ENCODE data around the gene MAPKAP1.
"Not testable (repeated sequence)": the region's sequence is repeated elsewhere in the genome, so short reads cannot be mapped to it uniquely, and the experiment has no call there.

MAPKAP1 gene

DNA sequence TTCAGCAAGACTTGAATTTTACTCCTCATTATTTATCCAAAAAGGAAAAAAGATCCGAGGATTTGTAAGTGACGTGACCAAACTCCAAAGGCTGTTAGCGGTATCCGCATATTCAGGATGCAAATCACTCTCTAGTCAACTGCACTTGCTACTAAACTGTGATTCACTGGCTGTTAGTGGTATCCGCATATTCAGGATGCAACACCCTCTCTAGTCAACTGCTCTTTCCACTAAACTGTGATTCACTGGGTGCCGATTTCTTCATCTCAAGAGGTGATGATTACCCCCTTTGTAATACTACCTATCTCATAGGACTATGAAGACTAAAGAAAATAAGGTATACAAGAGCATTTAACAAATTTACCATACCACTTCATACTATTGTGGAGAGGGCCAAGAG is 5.7 kb downstream of the MAPKAP1 start:
- H3K4me3 ChIP-seq (ENCODE audit: low read depth, low read length), result peak overlapping the region; percentile 69
- TF ChIP-seq CTCF (IDR thresholded peaks at IDR 0.05; ENCODE audit: insufficient read depth, low read depth, low read length, missing control alignments), result no peak
- DNase-seq (ENCODE audit: low read depth), result peak; percentile 67

DNA sequence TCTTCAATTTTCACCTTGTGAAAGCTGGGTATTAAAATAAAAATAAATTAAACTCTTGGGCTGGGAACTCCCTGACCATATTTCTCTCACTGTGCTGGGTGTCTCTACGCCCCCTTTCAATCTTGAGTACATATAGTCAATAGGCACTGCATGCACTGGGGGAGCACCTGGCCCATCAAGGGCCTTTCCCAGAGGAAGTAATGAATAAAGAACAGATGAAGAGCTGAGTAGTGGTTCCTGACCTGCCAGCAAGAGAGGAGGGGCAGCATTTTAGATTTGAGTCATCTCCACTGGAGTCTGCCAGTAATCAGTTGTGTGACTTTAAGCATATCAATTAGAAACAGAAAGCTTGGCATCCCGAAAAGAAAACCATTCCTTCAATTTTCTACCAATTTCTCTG is 6.2 kb downstream of the MAPKAP1 start:
- no peak for TF ChIP-seq CTCF (IDR thresholded peaks at IDR 0.05; ENCODE audit: insufficient read depth, low read depth, low read length, missing control alignments)
- DNase-seq (ENCODE audit: low read depth), result peak; percentile 90
- H3K4me3 ChIP-seq (ENCODE audit: low read depth, low read length), result peak overlapping the region; percentile 69

DNA sequence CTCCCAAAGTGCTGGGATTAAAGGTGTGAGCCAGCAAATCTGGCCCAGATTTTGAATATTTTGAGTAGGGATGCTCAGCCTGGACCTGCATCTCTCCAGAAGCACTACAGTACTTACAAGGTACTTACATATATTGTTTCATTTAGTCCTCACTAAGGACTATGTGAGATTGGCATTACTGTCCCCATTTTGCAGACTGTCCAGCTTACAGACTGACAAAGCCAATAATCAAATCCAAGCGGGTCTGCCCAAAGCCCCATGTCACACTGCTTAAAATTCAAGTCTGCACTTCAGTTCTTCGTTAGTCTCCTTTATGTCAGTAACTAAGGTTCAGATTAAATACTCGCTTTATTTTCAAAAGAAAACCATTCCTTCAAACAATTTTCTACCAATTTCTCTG is 7.1 kb downstream of the MAPKAP1 start:
- DNase-seq (ENCODE audit: low read depth), result no peak
- no peak for TF ChIP-seq CTCF (IDR thresholded peaks at IDR 0.05; ENCODE audit: insufficient read depth, low read depth, low read length, missing control alignments)

DNA sequence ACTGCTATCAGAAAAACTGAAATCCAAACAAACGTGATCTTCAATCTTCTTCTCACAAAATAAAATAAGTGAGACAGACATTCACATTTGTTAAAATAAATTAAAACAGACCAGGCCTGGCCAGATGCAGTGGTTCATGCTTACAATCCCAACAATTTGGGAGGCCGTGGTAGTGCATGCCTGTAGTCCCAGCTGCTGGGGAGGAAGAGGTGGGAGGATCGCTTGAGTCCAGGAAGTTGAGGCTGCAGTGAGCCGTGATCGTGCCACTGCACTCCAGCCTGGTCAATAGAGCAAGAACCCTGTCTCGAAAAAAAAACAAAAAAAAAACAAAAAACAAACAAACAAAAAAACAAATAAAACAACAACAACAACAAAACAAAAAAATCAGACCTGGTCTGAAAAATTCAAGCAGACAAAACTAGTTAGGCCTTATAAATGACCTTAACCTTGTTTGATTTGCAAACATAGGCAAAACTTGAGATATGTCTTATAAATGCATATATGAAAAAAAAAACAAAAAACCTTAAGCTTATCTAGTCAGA is 10.8 kb downstream of the MAPKAP1 start:
- TF ChIP-seq CTCF (IDR thresholded peaks at IDR 0.05; ENCODE audit: insufficient read depth, low read depth, low read length, missing control alignments), result no peak
- H3K4me3 ChIP-seq (ENCODE audit: low read depth, low read length), result no peak overlapping the region
- no peak for DNase-seq (ENCODE audit: low read depth)

More for the DNA sequence above, 7.1 kb downstream of the MAPKAP1 start:
- H3K4me3 ChIP-seq (ENCODE audit: low read depth, low read length), result no peak overlapping the region

DNA sequence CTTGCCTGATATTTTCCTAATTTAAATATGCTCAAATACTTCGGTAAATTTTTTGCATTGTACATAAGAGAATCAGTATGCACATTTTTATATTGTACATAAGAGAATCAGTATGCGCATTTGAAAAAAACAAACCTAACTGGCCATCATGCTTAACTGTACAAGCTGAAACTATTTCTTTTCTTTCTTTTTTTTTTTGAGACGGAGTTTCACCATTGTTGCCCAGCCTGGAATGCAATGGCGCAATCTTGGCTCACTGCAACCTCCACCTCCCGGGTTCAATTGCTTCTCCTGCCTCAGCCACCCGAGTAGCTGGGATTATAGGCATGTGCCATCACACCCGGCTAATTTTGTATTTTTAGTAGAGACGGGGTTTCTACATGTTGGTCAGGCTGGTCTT is 11.5 kb downstream of the MAPKAP1 start:
- H3K4me3 ChIP-seq (ENCODE audit: low read depth, low read length); DNase-seq (ENCODE audit: low read depth): not testable (repeated sequence)

- no peak for DNase-seq (ENCODE audit: low read depth)
- H3K4me3 ChIP-seq (ENCODE audit: low read depth, low read length), result no peak overlapping the region
Observed at GRCh38 chr9:125694478-125694877, 12.5 kb downstream of the MAPKAP1 start.

DNA sequence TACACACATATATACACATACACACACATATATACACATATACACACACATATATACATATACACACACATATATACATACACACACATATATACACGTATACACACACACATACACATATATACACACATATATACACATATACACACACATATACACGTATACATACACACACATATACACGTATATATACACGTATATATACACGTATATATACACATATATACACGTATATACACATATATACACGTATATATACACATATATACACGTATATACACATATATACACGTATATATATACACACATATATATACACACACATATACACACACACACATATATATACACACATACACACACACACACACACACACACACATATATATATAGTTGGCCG is 13.5 kb downstream of the MAPKAP1 start:
- not testable (repeated sequence) for DNase-seq (ENCODE audit: low read depth); H3K4me3 ChIP-seq (ENCODE audit: low read depth, low read length)

More at GRCh38 chr9:125694478-125694877, 12.5 kb downstream of the MAPKAP1 start:
- no peak for TF ChIP-seq CTCF (IDR thresholded peaks at IDR 0.05; ENCODE audit: insufficient read depth, low read depth, low read length, missing control alignments)

- H3K4me3 ChIP-seq (ENCODE audit: low read depth, low read length), result no peak overlapping the region
- DNase-seq (ENCODE audit: low read depth), result no peak
- no peak for TF ChIP-seq CTCF (IDR thresholded peaks at IDR 0.05; ENCODE audit: insufficient read depth, low read depth, low read length, missing control alignments)
Observed at GRCh38 chr9:125691869-125692268, 15.1 kb downstream of the MAPKAP1 start.
